PC-3 (cell line): Measurements from ENCODE around the gene SMARCD3. TPM values are rescaled to one million over a fixed set of nuclear protein-coding genes. Genes with fewer than 3 reads are reported as not detected.

Experiments
- ATAC-seq: fragments of 200-7000 bp; cut with Tn5 transposase; 2 replicates; pipeline ENCODE4 v1.9.1; 2020; ENCODE audit warnings: mild to moderate bottlenecking, moderate library complexity
- BruUV-seq: library from RNA; stranded (reverse); fragments of 400-500 nt; replicated peaks from 2 replicates; lab custom pipeline; 2021; lab: Mats Ljungman, UMichigan
- CTCF ChIA-PET: fragments of 300-600 bp; sonication (Branson Sonifier 250); formaldehyde crosslinking; loops from one replicate; lab custom pipeline; 2022; ENCODE audit warnings: antibody characterized with exemption; lab: Charles Lee
- POLR2A ChIA-PET: fragments of 300-600 bp; sonication (Branson Sonifier 250); formaldehyde crosslinking; loops from one replicate; lab custom pipeline; 2022; ENCODE audit warnings: antibody characterized with exemption; ENCODE audit not compliant: unreplicated experiment; lab: Charles Lee
- DNase-seq: peaks from one replicate; pipeline ENCODE4 v3.0.0-alpha.2; 2015
- H2AFZ ChIP-seq: fragments of 300-600 bp; sonication (generic); 2 replicates; pipeline ENCODE4 v1.6.0; 2016; ENCODE audit warnings: antibody characterized with exemption, low read length
- H3F3A ChIP-seq: fragments of 300-600 bp; sonication (generic); one replicate; pipeline ENCODE4 v1.6.0; 2017; ENCODE audit warnings: antibody characterized with exemption, low read length, control low read depth, mild to moderate bottlenecking; ENCODE audit not compliant: unreplicated experiment
- H3K27ac ChIP-seq: fragments of 300-600 bp; sonication (generic); 2 replicates; pipeline ENCODE4 v1.5.1; 2016; ENCODE audit warnings: mild to moderate bottlenecking, low read length
- H3K27me3 ChIP-seq: fragments of 300-600 bp; sonication (generic); 2 replicates; pipeline ENCODE4 v1.6.1; 2016; ENCODE audit warnings: low read length, mixed read lengths
- H3K36me3 ChIP-seq: fragments of 300-600 bp; sonication (generic); 2 replicates; pipeline ENCODE4 v1.6.1; 2016; ENCODE audit warnings: low read depth, mixed run types, low read length, mixed read lengths
- H3K4me1 ChIP-seq: fragments of 300-600 bp; sonication (generic); 2 replicates; pipeline ENCODE4 v1.5.1; 2016; ENCODE audit warnings: low read length; ENCODE audit not compliant: insufficient read depth
- H3K4me2 ChIP-seq: fragments of 300-600 bp; sonication (generic); 2 replicates; pipeline ENCODE4 v1.6.0; 2016; ENCODE audit warnings: low read length
- H3K4me3 ChIP-seq: fragments of 300-600 bp; sonication (generic); 2 replicates; pipeline ENCODE4 v1.5.1; 2016; ENCODE audit warnings: mild to moderate bottlenecking, low read length, mixed read lengths
- H3K79me2 ChIP-seq: fragments of 300-600 bp; sonication (generic); 2 replicates; pipeline ENCODE4 v1.6.1; 2017; ENCODE audit warnings: low read length, mixed read lengths
- H3K9ac ChIP-seq: fragments of 300-600 bp; sonication (generic); 2 replicates; pipeline ENCODE4 v1.6.0; 2016; ENCODE audit warnings: mild to moderate bottlenecking, low read length
- H3K9me2 ChIP-seq: fragments of 300-600 bp; sonication (generic); replicated peaks from 2 replicates; pipeline ENCODE4 v1.6.1; 2016; ENCODE audit warnings: mixed run types, low read length, mixed read lengths
- H3K9me3 ChIP-seq: fragments of 300-600 bp; sonication (generic); 2 replicates; pipeline ENCODE4 v1.6.1; 2016; ENCODE audit warnings: low read length, mixed read lengths
- H4K20me1 ChIP-seq: fragments of 300-600 bp; sonication (generic); 2 replicates; pipeline ENCODE4 v1.6.1; 2016; ENCODE audit warnings: low read length, mixed read lengths
- CTCF ChIP-seq: fragments of 300-600 bp; sonication (generic); conservative IDR thresholded peaks from 2 replicates; pipeline ENCODE4 v1.5.1; 2017; ENCODE audit warnings: antibody characterized with exemption, low read depth, mild to moderate bottlenecking, low read length
- EZH2 ChIP-seq: fragments of 300-600 bp; sonication (generic); IDR thresholded peaks from one replicate; pipeline ENCODE4 v1.6.1; 2017; ENCODE audit warnings: antibody characterized with exemption, mild to moderate bottlenecking, low read length; ENCODE audit not compliant: unreplicated experiment
- EZH2phosphoT487 ChIP-seq: fragments of 300-600 bp; sonication (generic); IDR thresholded peaks from 2 replicates; pipeline ENCODE4 v1.6.1; 2018; ENCODE audit warnings: mild to moderate bottlenecking, antibody characterized with exemption, low read length, borderline replicate concordance
- intact Hi-C: fragments of 100-400 bp; cut with micrococcal nuclease; formaldehyde crosslinking; loops from 2 replicates; pipeline ENCODE4 v1.9.0; 2023
- total RNA-seq: library from RNA; depleted of rRNA; stranded (reverse); fragments of >200 nt; gene quantifications from 2 replicates; pipeline ENCODE4 v1.2.3, GENCODE V29; 2014

SMARCD3 gene
- total RNA-seq, 1 experiment from 2014 or later, result 9.1 TPM

GRCh38 chr7:151218170-151218569 lies 30.3 kb downstream of the SMARCD3 start:
- H3K4me1 ChIP-seq, result no peaks in the 10 kb centered on the region
- no peaks in the 10 kb centered on the region for H3K9me3 ChIP-seq
- no peak overlapping the region for H3K9ac ChIP-seq
- H2AFZ ChIP-seq, result no peak overlapping the region
- H4K20me1 ChIP-seq, result no peaks in the 10 kb centered on the region
- ATAC-seq (no peak), DNase-seq (no peak)
- peaks cover 65% of the 10 kb centered on the region for H3K36me3 ChIP-seq
- no peak overlapping the region for H3K27ac ChIP-seq
- no peaks in the 10 kb centered on the region for H3K27me3 ChIP-seq
- ChIA-PET POLR2A (no interaction called here), CTCF (no interaction called here)
- no peaks in the 10 kb centered on the region for H3K9me2 ChIP-seq
- no peak overlapping the region for H3K4me3 ChIP-seq
- intact Hi-C loops, result no loop called here
- TF ChIP-seq EZH2 (no peak), EZH2phosphoT487 (no peak), CTCF (no peak)
- H3K79me2 ChIP-seq, result no peaks in the 10 kb centered on the region
- no peak overlapping the region for H3K4me2 ChIP-seq
- no TSS peak for BruUV-seq
- H3F3A ChIP-seq, result no peaks in the 10 kb centered on the region

GRCh38 chr7:151215396-151215795 lies 33.1 kb downstream of the SMARCD3 start:
- Histone ChIP-seq H3K27me3 (no peaks in the 10 kb centered on the region), H2AFZ (no peak overlapping the region), H3K27ac (no peak overlapping the region), H3F3A (no peaks in the 10 kb centered on the region), H3K4me1 (no peaks in the 10 kb centered on the region), H3K4me3 (no peak overlapping the region), H3K36me3 (peaks cover 50% of the 10 kb centered on the region), H3K9me3 (no peaks in the 10 kb centered on the region), H3K4me2 (no peak overlapping the region), H3K9me2 (no peaks in the 10 kb centered on the region), H3K9ac (no peak overlapping the region), H4K20me1 (no peaks in the 10 kb centered on the region), H3K79me2 (no peaks in the 10 kb centered on the region)
- BruUV-seq, result no TSS peak
- ATAC-seq (no peak), DNase-seq (no peak)
- POLR2A ChIA-PET, result no interaction called here
- CTCF ChIA-PET, result no interaction called here
- intact Hi-C loops, result no loop called here
- no peak for TF ChIP-seq CTCF
- TF ChIP-seq EZH2, result no peak
- TF ChIP-seq EZH2phosphoT487, result no peak

- H3K9me2 ChIP-seq, result no peaks in the 10 kb centered on the region
- no peak overlapping the region for H3K4me2 ChIP-seq
- H3K9me3 ChIP-seq, result no peaks in the 10 kb centered on the region
- H3K36me3 ChIP-seq, result peaks cover 44% of the 10 kb centered on the region
- ATAC-seq (no peak), DNase-seq (no peak)
- CTCF ChIA-PET, result no interaction called here
- no peak overlapping the region for H3K9ac ChIP-seq
- BruUV-seq, result no TSS peak
- POLR2A ChIA-PET, result no interaction called here
- TF ChIP-seq EZH2 (no peak), EZH2phosphoT487 (no peak), CTCF (no peak)
- no peaks in the 10 kb centered on the region for H3K79me2 ChIP-seq
- no peak overlapping the region for H2AFZ ChIP-seq
- no peak overlapping the region for H3K4me3 ChIP-seq
- H3K4me1 ChIP-seq, result no peaks in the 10 kb centered on the region
- intact Hi-C loops, result no loop called here
- no peaks in the 10 kb centered on the region for H4K20me1 ChIP-seq
- no peaks in the 10 kb centered on the region for H3K27me3 ChIP-seq
- H3K27ac ChIP-seq, result no peak overlapping the region
- no peaks in the 10 kb centered on the region for H3F3A ChIP-seq
Observed at GRCh38 chr7:151213826-151214225, 34.7 kb downstream of the SMARCD3 start.
